ENCODE measurements around the gene CHCHD3.

CHCHD3 gene

GRCh38 chr7:132861940-132862554 lies 219.8 kb downstream of the CHCHD3 start:
- Mint-ChIP-seq H3K4me1 (peaks cover 10% of the 10 kb centered on the region), H3K9me3 (peaks cover 31% of the 10 kb centered on the region), H3K36me3 (ENCODE audit: low read depth) (peaks cover 60% of the 10 kb centered on the region), H3K27me3 (ENCODE audit: low read depth, poor library complexity) (no peaks in the 10 kb centered on the region), H3K4me3 (no peak overlapping the region), H3K27ac (no peak overlapping the region)
- no peak for DNase-seq
- TF ChIP-seq CTCF (IDR thresholded peaks at IDR 0.05), result no peak

GRCh38 chr7:132861424-132861823 lies 220.5 kb downstream of the CHCHD3 start:
- Mint-ChIP-seq H3K27ac (no peak overlapping the region), H3K27me3 (ENCODE audit: low read depth, poor library complexity) (no peaks in the 10 kb centered on the region), H3K36me3 (ENCODE audit: low read depth) (peaks cover 54% of the 10 kb centered on the region), H3K4me1 (peaks cover 15% of the 10 kb centered on the region), H3K4me3 (no peak overlapping the region), H3K9me3 (peaks cover 31% of the 10 kb centered on the region)
- TF ChIP-seq CTCF (IDR thresholded peaks at IDR 0.05), result no peak
- no peak for DNase-seq

GRCh38 chr7:132859199-132859598 lies 222.7 kb downstream of the CHCHD3 start:
- Mint-ChIP-seq H3K36me3 (ENCODE audit: low read depth) (peaks cover 39% of the 10 kb centered on the region), H3K9me3 (peaks cover 23% of the 10 kb centered on the region), H3K27ac (no peak overlapping the region), H3K4me3 (no peak overlapping the region), H3K4me1 (peaks cover 15% of the 10 kb centered on the region), H3K27me3 (ENCODE audit: low read depth, poor library complexity) (no peaks in the 10 kb centered on the region)
- TF ChIP-seq CTCF (IDR thresholded peaks at IDR 0.05), result no peak
- no peak for DNase-seq

GRCh38 chr7:132858760-132859159 lies 223.1 kb downstream of the CHCHD3 start:
- TF ChIP-seq CTCF (IDR thresholded peaks at IDR 0.05), result no peak
- peaks cover 35% of the 10 kb centered on the region for H3K36me3 Mint-ChIP-seq (ENCODE audit: low read depth)
- H3K4me3 Mint-ChIP-seq, result no peak overlapping the region
- H3K4me1 Mint-ChIP-seq, result peaks cover 15% of the 10 kb centered on the region
- no peak for DNase-seq
- peaks cover 19% of the 10 kb centered on the region for H3K9me3 Mint-ChIP-seq
- no peak overlapping the region for H3K27ac Mint-ChIP-seq
- H3K27me3 Mint-ChIP-seq (ENCODE audit: low read depth, poor library complexity), result no peaks in the 10 kb centered on the region

GRCh38 chr7:132858251-132858650 lies 223.6 kb downstream of the CHCHD3 start:
- no peak for DNase-seq
- Mint-ChIP-seq H3K4me1 (peaks cover 15% of the 10 kb centered on the region), H3K27me3 (ENCODE audit: low read depth, poor library complexity) (no peaks in the 10 kb centered on the region), H3K4me3 (no peak overlapping the region), H3K27ac (peak overlapping the region; percentile 84), H3K36me3 (ENCODE audit: low read depth) (peaks cover 34% of the 10 kb centered on the region), H3K9me3 (peaks cover 14% of the 10 kb centered on the region)
- no peak for TF ChIP-seq CTCF (IDR thresholded peaks at IDR 0.05)

GRCh38 chr7:132857703-132858102 lies 224.2 kb downstream of the CHCHD3 start:
- DNase-seq, result no peak
- Mint-ChIP-seq H3K4me1 (peaks cover 15% of the 10 kb centered on the region), H3K27me3 (ENCODE audit: low read depth, poor library complexity) (no peaks in the 10 kb centered on the region), H3K9me3 (peaks cover 8% of the 10 kb centered on the region), H3K27ac (peak overlapping the region; percentile 84), H3K36me3 (ENCODE audit: low read depth) (peaks cover 30% of the 10 kb centered on the region), H3K4me3 (no peak overlapping the region)
- no peak for TF ChIP-seq CTCF (IDR thresholded peaks at IDR 0.05)
